ENCODE data around the gene ICAM3.

GRCh38 chr19:10289836-10290356, 49.5 kb downstream of the ICAM3 start, which contains the start of gene ICAM5:
- TF ChIP-seq RCOR1 (IDR thresholded peaks at IDR 0.05; ENCODE audit: low read length) = no peak
- no peak for TF ChIP-seq FOXM1 (IDR thresholded peaks at IDR 0.05; ENCODE audit: low read depth)
- TF ChIP-seq POLR2AphosphoS5 (IDR thresholded peaks at IDR 0.05; ENCODE audit: low read depth, low read length) = no peak
- TF ChIP-seq, protein P1, sequence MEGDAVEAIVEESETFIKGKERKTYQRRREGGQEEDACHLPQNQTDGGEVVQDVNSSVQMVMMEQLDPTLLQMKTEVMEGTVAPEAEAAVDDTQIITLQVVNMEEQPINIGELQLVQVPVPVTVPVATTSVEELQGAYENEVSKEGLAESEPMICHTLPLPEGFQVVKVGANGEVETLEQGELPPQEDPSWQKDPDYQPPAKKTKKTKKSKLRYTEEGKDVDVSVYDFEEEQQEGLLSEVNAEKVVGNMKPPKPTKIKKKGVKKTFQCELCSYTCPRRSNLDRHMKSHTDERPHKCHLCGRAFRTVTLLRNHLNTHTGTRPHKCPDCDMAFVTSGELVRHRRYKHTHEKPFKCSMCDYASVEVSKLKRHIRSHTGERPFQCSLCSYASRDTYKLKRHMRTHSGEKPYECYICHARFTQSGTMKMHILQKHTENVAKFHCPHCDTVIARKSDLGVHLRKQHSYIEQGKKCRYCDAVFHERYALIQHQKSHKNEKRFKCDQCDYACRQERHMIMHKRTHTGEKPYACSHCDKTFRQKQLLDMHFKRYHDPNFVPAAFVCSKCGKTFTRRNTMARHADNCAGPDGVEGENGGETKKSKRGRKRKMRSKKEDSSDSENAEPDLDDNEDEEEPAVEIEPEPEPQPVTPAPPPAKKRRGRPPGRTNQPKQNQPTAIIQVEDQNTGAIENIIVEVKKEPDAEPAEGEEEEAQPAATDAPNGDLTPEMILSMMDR (IDR thresholded peaks at IDR 0.05) = no peak
- no peak for TF ChIP-seq NRF1 (IDR thresholded peaks at IDR 0.05; ENCODE audit: low read depth, low read length)
- no peak for TF ChIP-seq RAD21 (IDR thresholded peaks at IDR 0.05; ENCODE audit: low read length)
- TF ChIP-seq YY1 (IDR thresholded peaks at IDR 0.05; ENCODE audit: low read depth) = no peak
- TF ChIP-seq USF2 (IDR thresholded peaks at IDR 0.05; ENCODE audit: borderline replicate concordance, low read depth, low read length) = no peak
